ENCODE measurements around the gene PKNOX2. TPM values are rescaled to one million over a fixed set of nuclear protein-coding genes. Genes with fewer than 3 reads are reported as not detected.
A peak's percentile ranks its signal among the peaks of the same experiment; 100 is the strongest.

Gene PKNOX2
- polyA plus RNA-seq, 2 of the 4 experiments (the other 2 are of a cell fraction): not detected

- Histone ChIP-seq H3K4me1 (no peaks in the 10 kb centered on the region), H3K9me3 (no peaks in the 10 kb centered on the region), H3K4me3 (no peak overlapping the region), H3K27ac (no peak overlapping the region), H3K4me2 (no peak overlapping the region)
- ChIA-PET CTCF (interaction anchor here (1.0 to 4.0 kb wide), 5 partner anchors 13 to 265 kb away, joined by 3 to 26 read pairs (median 17); no protein-coding TSS in a partner anchor), POLR2A (no interaction called here)
- DNase-seq (ENCODE audit: low read depth in 1 of 2, low spot score in 1 of 2): no peak
- FAIRE-seq: no peak
- TF ChIP-seq RCOR1 (IDR thresholded peaks at IDR 0.05; ENCODE audit: low read depth, low read length): no peak
- TF ChIP-seq NPAS2 (CRISPR knock-in tag; IDR thresholded peaks at IDR 0.05; ENCODE audit: borderline replicate concordance): no peak
- TF ChIP-seq, protein P1, sequence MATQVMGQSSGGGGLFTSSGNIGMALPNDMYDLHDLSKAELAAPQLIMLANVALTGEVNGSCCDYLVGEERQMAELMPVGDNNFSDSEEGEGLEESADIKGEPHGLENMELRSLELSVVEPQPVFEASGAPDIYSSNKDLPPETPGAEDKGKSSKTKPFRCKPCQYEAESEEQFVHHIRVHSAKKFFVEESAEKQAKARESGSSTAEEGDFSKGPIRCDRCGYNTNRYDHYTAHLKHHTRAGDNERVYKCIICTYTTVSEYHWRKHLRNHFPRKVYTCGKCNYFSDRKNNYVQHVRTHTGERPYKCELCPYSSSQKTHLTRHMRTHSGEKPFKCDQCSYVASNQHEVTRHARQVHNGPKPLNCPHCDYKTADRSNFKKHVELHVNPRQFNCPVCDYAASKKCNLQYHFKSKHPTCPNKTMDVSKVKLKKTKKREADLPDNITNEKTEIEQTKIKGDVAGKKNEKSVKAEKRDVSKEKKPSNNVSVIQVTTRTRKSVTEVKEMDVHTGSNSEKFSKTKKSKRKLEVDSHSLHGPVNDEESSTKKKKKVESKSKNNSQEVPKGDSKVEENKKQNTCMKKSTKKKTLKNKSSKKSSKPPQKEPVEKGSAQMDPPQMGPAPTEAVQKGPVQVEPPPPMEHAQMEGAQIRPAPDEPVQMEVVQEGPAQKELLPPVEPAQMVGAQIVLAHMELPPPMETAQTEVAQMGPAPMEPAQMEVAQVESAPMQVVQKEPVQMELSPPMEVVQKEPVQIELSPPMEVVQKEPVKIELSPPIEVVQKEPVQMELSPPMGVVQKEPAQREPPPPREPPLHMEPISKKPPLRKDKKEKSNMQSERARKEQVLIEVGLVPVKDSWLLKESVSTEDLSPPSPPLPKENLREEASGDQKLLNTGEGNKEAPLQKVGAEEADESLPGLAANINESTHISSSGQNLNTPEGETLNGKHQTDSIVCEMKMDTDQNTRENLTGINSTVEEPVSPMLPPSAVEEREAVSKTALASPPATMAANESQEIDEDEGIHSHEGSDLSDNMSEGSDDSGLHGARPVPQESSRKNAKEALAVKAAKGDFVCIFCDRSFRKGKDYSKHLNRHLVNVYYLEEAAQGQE (IDR thresholded peaks at IDR 0.05): no peak
- TF ChIP-seq CHD4 (IDR thresholded peaks at IDR 0.05; ENCODE audit: borderline replicate concordance): no peak
- 8% methylated on average over 1 of the region's 8 CpGs for WGBS (ENCODE audit: missing lambda C conversion rate)
- ATAC-seq: no peak
Observed at GRCh38 chr11:125140233-125140632, 24.3 kb upstream of the PKNOX2 start.

DNA sequence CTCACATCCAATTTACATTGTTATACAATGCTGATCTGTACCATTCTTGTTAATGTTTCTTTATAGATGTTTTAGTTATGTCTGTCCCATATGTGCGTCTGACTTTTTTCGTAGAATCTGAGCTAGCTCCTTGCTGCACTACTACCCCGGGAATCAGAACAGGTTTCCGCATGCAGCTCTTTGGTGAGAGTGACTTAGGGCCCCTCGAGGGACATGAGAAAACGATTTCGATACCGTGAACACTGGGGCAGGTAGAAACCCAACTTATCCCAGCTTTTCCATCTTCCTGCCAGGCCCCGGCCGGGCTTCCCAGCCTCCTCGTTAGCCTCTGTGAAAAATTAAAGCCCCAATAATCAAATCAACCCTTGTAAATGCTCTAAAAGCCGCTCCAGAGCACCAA lies 23.4 kb upstream of the PKNOX2 start:
- 56% methylated on average over 12 of the region's 12 CpGs for WGBS (ENCODE audit: missing lambda C conversion rate)
- H3K4me1 ChIP-seq: no peaks in the 10 kb centered on the region
- DNase-seq (ENCODE audit: low read depth in 1 of 2, low spot score in 1 of 2): no peak
- H3K4me3 ChIP-seq: no peak overlapping the region
- TF ChIP-seq RFX5 (IDR thresholded peaks at IDR 0.05) (no peak), POLR2A (IDR thresholded peaks at IDR 0.05; ENCODE audit: low read length) (no peak), EP300 (IDR thresholded peaks at IDR 0.05) (no peak), FOXS1 (CRISPR knock-in tag; IDR thresholded peaks at IDR 0.05) (no peak), TP53 (CRISPR knock-in tag; IDR thresholded peaks at IDR 0.05) (no peak), SREBF2 (IDR thresholded peaks at IDR 0.05) (no peak), BHLHE40 (IDR thresholded peaks at IDR 0.05; ENCODE audit: low read depth, low read length) (no peak), HDAC2 (IDR thresholded peaks at IDR 0.05) (no peak), SMC3 (IDR thresholded peaks at IDR 0.05) (no peak), RCOR1 (IDR thresholded peaks at IDR 0.05; ENCODE audit: low read depth, low read length) (no peak), ESRRA (IDR thresholded peaks at IDR 0.05; ENCODE audit: borderline replicate concordance, low read length) (no peak)
- TF ChIP-seq, protein P2, sequence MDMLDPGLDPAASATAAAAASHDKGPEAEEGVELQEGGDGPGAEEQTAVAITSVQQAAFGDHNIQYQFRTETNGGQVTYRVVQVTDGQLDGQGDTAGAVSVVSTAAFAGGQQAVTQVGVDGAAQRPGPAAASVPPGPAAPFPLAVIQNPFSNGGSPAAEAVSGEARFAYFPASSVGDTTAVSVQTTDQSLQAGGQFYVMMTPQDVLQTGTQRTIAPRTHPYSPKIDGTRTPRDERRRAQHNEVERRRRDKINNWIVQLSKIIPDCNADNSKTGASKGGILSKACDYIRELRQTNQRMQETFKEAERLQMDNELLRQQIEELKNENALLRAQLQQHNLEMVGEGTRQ (IDR thresholded peaks at IDR 0.05): no peak
- TF ChIP-seq, protein P3, sequence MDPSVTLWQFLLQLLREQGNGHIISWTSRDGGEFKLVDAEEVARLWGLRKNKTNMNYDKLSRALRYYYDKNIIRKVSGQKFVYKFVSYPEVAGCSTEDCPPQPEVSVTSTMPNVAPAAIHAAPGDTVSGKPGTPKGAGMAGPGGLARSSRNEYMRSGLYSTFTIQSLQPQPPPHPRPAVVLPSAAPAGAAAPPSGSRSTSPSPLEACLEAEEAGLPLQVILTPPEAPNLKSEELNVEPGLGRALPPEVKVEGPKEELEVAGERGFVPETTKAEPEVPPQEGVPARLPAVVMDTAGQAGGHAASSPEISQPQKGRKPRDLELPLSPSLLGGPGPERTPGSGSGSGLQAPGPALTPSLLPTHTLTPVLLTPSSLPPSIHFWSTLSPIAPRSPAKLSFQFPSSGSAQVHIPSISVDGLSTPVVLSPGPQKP (IDR thresholded peaks at IDR 0.05; ENCODE audit: low read depth, low read length): no peak
- CTCF ChIA-PET: interaction anchor here (1.0 to 4.0 kb wide), 11 partner anchors 14 to 454 kb away, joined by 3 to 26 read pairs (median 4); no protein-coding TSS in a partner anchor
- POLR2A ChIA-PET: interaction anchor here (0.6 kb wide), 1 partner anchor 19 kb away, joined by 3 read pairs; no protein-coding TSS in a partner anchor
- ATAC-seq: no peak
- no peak for FAIRE-seq
- no peaks in the 10 kb centered on the region for H3K9me3 ChIP-seq
- H3K27ac ChIP-seq: no peak overlapping the region
- H3K4me2 ChIP-seq: no peak overlapping the region

GRCh38 chr11:125141686-125142535 lies 22.6 kb upstream of the PKNOX2 start:
- ChIA-PET POLR2A (no interaction called here), CTCF (interaction anchor here (0.6 to 4.0 kb wide), 27 partner anchors 12 to 454 kb away, joined by 3 to 26 read pairs (median 4); partner anchors contain the start of gene PKNOX2)
- no peak overlapping the region for H3K27ac ChIP-seq
- H3K4me3 ChIP-seq: no peak overlapping the region
- no peaks in the 10 kb centered on the region for H3K4me1 ChIP-seq
- WGBS (ENCODE audit: missing lambda C conversion rate): 27% methylated on average over 12 of the region's 18 CpGs
- peak in 1 of 2 experiments; percentile 19 for DNase-seq (ENCODE audit: low read depth in 1 of 2, low spot score in 1 of 2)
- peak; percentile 83 to 96; a peak in 5 of 6 replicates for ATAC-seq
- FAIRE-seq: no peak
- no peaks in the 10 kb centered on the region for H3K9me3 ChIP-seq
- H3K4me2 ChIP-seq: 0 out of 3 replicates have a peak overlapping the region, but pooled peaks have one; percentile 15
- peak; percentile 60 to 64 for TF ChIP-seq RAD21 (conservative IDR thresholded peaks at IDR 0.05 in 1 of 2, IDR thresholded peaks at IDR 0.05 in 1 of 2)
- no peak for TF ChIP-seq RARB (CRISPR knock-in tag; IDR thresholded peaks at IDR 0.05)
- TF ChIP-seq TFCP2L1 (CRISPR knock-in tag; IDR thresholded peaks at IDR 0.05): no peak
- no peak for TF ChIP-seq MYC (IDR thresholded peaks at IDR 0.05; ENCODE audit: borderline replicate concordance, low read length)
- no peak for TF ChIP-seq ZFP36 (IDR thresholded peaks at IDR 0.05; ENCODE audit: borderline replicate concordance, partially characterized antibody)
- TF ChIP-seq, protein P4, sequence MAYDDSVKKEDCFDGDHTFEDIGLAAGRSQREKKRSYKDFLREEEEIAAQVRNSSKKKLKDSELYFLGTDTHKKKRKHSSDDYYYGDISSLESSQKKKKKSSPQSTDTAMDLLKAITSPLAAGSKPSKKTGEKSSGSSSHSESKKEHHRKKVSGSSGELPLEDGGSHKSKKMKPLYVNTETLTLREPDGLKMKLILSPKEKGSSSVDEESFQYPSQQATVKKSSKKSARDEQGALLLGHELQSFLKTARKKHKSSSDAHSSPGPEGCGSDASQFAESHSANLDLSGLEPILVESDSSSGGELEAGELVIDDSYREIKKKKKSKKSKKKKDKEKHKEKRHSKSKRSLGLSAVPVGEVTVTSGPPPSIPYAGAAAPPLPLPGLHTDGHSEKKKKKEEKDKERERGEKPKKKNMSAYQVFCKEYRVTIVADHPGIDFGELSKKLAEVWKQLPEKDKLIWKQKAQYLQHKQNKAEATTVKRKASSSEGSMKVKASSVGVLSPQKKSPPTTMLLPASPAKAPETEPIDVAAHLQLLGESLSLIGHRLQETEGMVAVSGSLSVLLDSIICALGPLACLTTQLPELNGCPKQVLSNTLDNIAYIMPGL (CRISPR knock-in tag; IDR thresholded peaks at IDR 0.05; ENCODE audit: borderline replicate concordance): no peak
- no peak for TF ChIP-seq HOXB13 (CRISPR knock-in tag; IDR thresholded peaks at IDR 0.05; ENCODE audit: low read depth)
- no peak for TF ChIP-seq HOXB5 (CRISPR knock-in tag; IDR thresholded peaks at IDR 0.05)
- peak; percentile 62 for TF ChIP-seq SMC3 (IDR thresholded peaks at IDR 0.05)

Data from A549 (cell line).